ENCODE data around the gene TBC1D2. TPM values are rescaled to one million over a fixed set of nuclear protein-coding genes. Genes with fewer than 3 reads are reported as not detected.

TBC1D2 gene
- total and polyA plus RNA-seq, 10 of the 15 experiments (the other 5 are each of a cell fraction or from before 2014, with no cell fraction given), result 0.04 to 1.6 (median 1.1) TPM

DNA sequence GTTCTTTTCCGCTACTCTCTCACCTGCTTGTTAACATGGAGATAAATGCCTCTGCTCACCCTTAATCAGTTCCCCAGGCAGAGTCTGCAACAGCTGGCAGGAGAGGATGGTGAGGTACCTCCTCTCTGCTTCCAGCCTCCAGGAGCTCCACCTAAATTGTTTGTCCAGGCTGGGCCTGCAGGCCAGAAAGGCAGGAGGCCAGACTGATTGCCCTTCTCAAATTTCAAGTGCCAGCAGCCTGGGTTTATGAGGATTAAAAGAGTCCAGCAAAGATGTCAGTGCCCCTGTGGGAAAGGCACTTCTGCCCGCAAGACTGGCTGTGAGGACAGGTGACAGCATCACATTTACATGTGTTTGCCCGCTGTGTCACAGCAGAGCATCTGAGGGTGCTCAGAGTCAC, 82.8 kb downstream of the TBC1D2 start:
- H3K9ac ChIP-seq (ENCODE audit: control insufficient read depth, insufficient read depth, low read length), result no peak overlapping the region
- no peak for FAIRE-seq
- no peak for ATAC-seq
- H3K4me2 ChIP-seq (ENCODE audit: control insufficient read depth, insufficient read depth), result no peak overlapping the region
- H3K9me3 ChIP-seq (replicated peaks; ENCODE audit: control insufficient read depth, insufficient read depth, low read length), result no peaks in the 10 kb centered on the region
- ChIA-PET CTCF (interaction anchor here (1.1 kb wide), 1 partner anchor 21 kb away, joined by 3 read pairs; no protein-coding TSS in a partner anchor), RAD21 (ENCODE audit: unreplicated experiment) (no interaction called here), POLR2A (interaction anchor here (0.8 kb wide), 1 partner anchor 8 kb away, joined by 3 read pairs; no protein-coding TSS in a partner anchor), SMC1A (ENCODE audit: uncharacterized antibody, unreplicated experiment) (no interaction called here)
- H3K27me3 ChIP-seq (replicated peaks in 1 of 2; ENCODE audit: control insufficient read depth in 2 of 2, insufficient read depth in 2 of 2, low read length in 1 of 2), result no peaks in the 10 kb centered on the region
- no peaks in the 10 kb centered on the region for H4K20me1 ChIP-seq (ENCODE audit: control insufficient read depth, insufficient read depth)
- H3K36me3 ChIP-seq (ENCODE audit: control insufficient read depth in 2 of 2, insufficient read depth in 2 of 2, low read length in 1 of 2), result no peaks in the 10 kb centered on the region
- BruUV-seq (replicated peaks), result no TSS peak
- no peaks in the 10 kb centered on the region for H3K79me2 ChIP-seq (ENCODE audit: control insufficient read depth, insufficient read depth, low read length)
- in situ Hi-C loops (cut with MboI), result no loop called here
- H2AFZ ChIP-seq (ENCODE audit: control insufficient read depth, low read depth, low read length), result no peak overlapping the region
- no peak overlapping the region for H3K27ac ChIP-seq (ENCODE audit: control insufficient read depth, insufficient read depth)
- intact Hi-C loops (cut with micrococcal nuclease; ENCODE audit: unreplicated experiment), result no loop called here
- no peak overlapping the region for H3K4me3 ChIP-seq
- H3K4me1 ChIP-seq (ENCODE audit: control insufficient read depth, insufficient read depth, low read length), result peaks cover 18% of the 10 kb centered on the region
- no peak for TF ChIP-seq ZNF24 (IDR thresholded peaks at IDR 0.05)
- no peak for TF ChIP-seq REST (IDR thresholded peaks at IDR 0.05; ENCODE audit: low read depth, low read length)
- TF ChIP-seq ASH2L (IDR thresholded peaks at IDR 0.05; ENCODE audit: borderline replicate concordance, low read depth), result no peak
- TF ChIP-seq EGR1 (IDR thresholded peaks at IDR 0.05; ENCODE audit: borderline replicate concordance in 1 of 2, low read depth in 2 of 2, low read length in 2 of 2), result no peak
- TF ChIP-seq HDGF (IDR thresholded peaks at IDR 0.05), result no peak
- TF ChIP-seq MYC (IDR thresholded peaks at IDR 0.05; ENCODE audit: insufficient read depth, insufficient read length, insufficient replicate concordance, low read length, severe bottlenecking), result no peak
- TF ChIP-seq SMARCA5 (IDR thresholded peaks at IDR 0.05), result no peak
- TF ChIP-seq BCL3 (IDR thresholded peaks at IDR 0.05; ENCODE audit: borderline replicate concordance, insufficient read depth, low read depth, low read length, poor library complexity, severe bottlenecking), result no peak
- no peak for TF ChIP-seq PAX8 (IDR thresholded peaks at IDR 0.05)
- no peak for TF ChIP-seq KLF5 (IDR thresholded peaks at IDR 0.05; ENCODE audit: partially characterized antibody)
- TF ChIP-seq POU2F2 (IDR thresholded peaks at IDR 0.05; ENCODE audit: borderline replicate concordance, low read depth, low read length), result no peak
- TF ChIP-seq CBFB (IDR thresholded peaks at IDR 0.05; ENCODE audit: low read depth), result no peak
- TF ChIP-seq ZNF384 (IDR thresholded peaks at IDR 0.05; ENCODE audit: borderline replicate concordance, low read depth, low read length), result no peak
- no peak for TF ChIP-seq POLR2AphosphoS2 (IDR thresholded peaks at IDR 0.05; ENCODE audit: low read depth, low read length)
- WGBS (ENCODE audit: insufficient coverage, insufficient replicate concordance, low lambda C conversion rate, missing lambda C conversion rate), result 82% methylated on average over 3 of the region's 3 CpGs
- no peak for DNase-seq (ENCODE audit: low read depth, low spot score)
